GM06990 (cell line): ENCODE results near the gene ACBD6.
A peak's percentile ranks its signal among the peaks of the same experiment; 100 is the strongest.

Source experiments
- DNase-seq: peaks from one replicate; pipeline ENCODE4 v3.0.0-alpha.2; 2011; ENCODE audit not compliant: insufficient read length; ENCODE audit errors: extremely low read depth
- H3K27me3 ChIP-seq: replicated peaks from 2 replicates; pipeline ENCODE4 v1.6.0; 2011; ENCODE audit warnings: low read length; ENCODE audit not compliant: control insufficient read depth, insufficient read depth
- H3K36me3 ChIP-seq: 2 replicates; pipeline ENCODE4 v1.5.1; 2011; ENCODE audit warnings: low read length; ENCODE audit not compliant: control insufficient read depth, insufficient read depth
- H3K4me3 ChIP-seq: replicated peaks from 2 replicates; pipeline ENCODE4 v1.5.1; 2011; ENCODE audit warnings: low read depth, mild to moderate bottlenecking, control low read depth, low read length
- TF ChIP-seq, protein P1 (sequence below): IDR thresholded peaks from 2 replicates; pipeline ENCODE4 v1.5.1; 2011; ENCODE audit warnings: low read length, control low read depth, mild to moderate bottlenecking, inconsistent platforms; ENCODE audit not compliant: insufficient read depth, poor library complexity, severe bottlenecking

Gene ACBD6

DNA sequence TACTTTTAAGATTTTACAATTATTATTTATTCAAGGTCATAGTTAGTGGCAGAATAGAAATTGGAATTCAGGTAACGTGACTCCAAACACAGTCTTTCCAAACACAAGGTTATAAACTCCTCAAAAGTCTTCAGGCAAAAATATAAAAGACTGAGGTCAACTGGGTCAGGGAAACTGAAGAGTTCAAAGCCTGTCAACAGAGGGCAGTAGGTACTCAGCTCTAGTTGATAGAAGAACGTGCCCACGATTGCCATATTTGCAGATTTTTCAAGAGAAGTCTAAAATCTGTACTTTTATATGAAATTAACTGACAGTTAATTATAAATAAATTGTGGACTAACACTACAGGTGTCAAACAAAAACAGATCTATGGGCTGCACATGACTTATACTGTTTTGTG, 137.3 kb downstream of the ACBD6 start:
- TF ChIP-seq, protein P1, sequence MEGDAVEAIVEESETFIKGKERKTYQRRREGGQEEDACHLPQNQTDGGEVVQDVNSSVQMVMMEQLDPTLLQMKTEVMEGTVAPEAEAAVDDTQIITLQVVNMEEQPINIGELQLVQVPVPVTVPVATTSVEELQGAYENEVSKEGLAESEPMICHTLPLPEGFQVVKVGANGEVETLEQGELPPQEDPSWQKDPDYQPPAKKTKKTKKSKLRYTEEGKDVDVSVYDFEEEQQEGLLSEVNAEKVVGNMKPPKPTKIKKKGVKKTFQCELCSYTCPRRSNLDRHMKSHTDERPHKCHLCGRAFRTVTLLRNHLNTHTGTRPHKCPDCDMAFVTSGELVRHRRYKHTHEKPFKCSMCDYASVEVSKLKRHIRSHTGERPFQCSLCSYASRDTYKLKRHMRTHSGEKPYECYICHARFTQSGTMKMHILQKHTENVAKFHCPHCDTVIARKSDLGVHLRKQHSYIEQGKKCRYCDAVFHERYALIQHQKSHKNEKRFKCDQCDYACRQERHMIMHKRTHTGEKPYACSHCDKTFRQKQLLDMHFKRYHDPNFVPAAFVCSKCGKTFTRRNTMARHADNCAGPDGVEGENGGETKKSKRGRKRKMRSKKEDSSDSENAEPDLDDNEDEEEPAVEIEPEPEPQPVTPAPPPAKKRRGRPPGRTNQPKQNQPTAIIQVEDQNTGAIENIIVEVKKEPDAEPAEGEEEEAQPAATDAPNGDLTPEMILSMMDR: peak; percentile 56
- Histone ChIP-seq H3K4me3 (no peak overlapping the region), H3K27me3 (no peaks in the 10 kb centered on the region), H3K36me3 (no peaks in the 10 kb centered on the region)
- DNase-seq: no peak

DNA sequence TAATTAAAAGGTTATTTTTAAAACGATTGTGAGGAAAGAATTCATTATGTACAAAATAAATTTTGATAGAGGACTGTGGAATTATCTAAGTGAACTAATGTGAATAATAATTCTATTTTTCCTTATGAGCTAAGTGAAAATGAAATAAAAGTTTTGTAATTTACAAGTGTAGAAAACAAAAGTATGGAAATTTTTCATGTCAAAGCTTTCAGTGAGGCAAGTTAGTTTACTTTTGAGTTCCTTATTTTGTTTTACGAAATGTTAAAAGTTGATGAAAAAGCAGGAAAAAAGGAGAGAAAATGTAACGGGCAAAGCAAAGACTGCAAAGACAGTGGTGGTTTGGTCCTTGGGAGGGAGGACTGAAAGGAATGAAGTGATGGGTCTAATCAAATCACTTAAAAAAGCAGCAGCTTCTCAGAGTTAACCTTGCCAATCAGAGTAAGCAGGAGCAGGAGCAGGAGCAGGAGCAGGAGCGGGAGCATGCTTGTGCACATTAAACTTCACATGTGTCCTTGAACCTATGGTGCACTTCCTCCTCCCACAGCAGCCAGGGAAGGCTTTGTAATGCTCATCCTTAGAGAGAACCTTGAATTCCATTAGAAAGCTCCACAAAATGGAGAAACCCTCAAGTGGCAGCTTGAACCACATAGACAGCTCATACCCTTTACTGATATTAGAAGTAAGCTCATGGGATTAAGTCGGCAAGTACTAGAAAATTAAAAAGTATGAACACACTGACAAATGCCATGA, 139.0 kb downstream of the ACBD6 start:
- Histone ChIP-seq H3K4me3 (no peak overlapping the region), H3K27me3 (no peaks in the 10 kb centered on the region), H3K36me3 (no peaks in the 10 kb centered on the region)
- DNase-seq: no peak
- TF ChIP-seq, protein P1: no peak

DNA sequence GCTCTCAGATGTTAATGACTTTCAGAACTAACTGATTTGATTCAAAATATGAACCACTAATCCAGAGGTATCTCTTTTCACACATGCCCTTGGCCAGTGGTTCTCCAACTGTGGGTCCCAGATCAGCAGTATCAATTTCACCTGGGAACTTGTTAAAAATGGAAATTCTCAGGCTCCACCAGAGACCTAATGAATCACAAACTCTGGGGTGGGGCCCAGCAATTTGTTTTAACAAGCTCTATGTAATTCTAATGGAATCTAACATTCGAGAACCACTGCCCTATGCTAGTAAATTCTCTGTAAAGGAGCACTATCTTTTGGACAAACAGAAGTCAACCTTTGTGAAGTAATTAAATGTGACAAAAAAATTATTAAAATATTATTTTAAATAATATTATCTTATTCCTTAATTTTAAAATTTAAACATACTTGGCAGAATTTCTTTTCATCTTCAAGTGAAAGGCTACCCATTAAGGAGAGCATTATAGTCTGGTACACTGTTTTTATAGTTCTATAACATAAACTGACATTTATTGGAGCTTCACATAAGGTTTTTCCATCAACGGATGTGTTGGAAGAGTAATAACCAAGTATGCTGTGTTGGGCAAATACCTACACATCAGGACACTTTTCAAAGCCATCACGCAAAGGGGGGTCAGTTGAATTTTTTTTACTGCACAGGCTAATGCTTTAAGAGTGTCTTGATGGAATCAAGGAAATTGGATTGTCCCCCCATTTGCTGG, 141.9 kb downstream of the ACBD6 start:
- no peak overlapping the region for H3K4me3 ChIP-seq

DNA sequence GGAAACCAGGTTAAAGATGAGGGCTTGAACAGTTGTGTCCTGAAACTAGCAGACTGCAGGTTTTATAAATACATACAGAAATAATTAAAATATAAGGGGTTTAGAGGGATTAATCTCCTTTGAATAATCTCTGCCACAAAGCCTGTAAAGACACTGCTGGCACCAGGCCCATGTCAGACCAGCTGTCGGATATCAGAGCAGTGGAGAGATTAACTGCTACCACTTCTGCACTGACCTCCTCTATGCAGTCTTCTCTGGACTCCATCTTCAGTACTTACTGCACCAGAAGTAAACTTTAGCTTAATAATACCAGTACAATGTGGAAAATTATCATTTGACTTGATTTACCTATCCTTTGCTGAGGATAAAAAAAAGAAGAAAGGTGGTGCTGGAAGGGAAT, 143.7 kb downstream of the ACBD6 start:
- no peaks in the 10 kb centered on the region for H3K36me3 ChIP-seq
- H3K4me3 ChIP-seq: no peak overlapping the region
- H3K27me3 ChIP-seq: no peaks in the 10 kb centered on the region
- no peak for DNase-seq
- TF ChIP-seq, protein P1: no peak

More for the DNA sequence above, 141.9 kb downstream of the ACBD6 start:
- H3K36me3 ChIP-seq: no peaks in the 10 kb centered on the region
- DNase-seq: no peak
- no peaks in the 10 kb centered on the region for H3K27me3 ChIP-seq
- TF ChIP-seq, protein P1: no peak

DNA sequence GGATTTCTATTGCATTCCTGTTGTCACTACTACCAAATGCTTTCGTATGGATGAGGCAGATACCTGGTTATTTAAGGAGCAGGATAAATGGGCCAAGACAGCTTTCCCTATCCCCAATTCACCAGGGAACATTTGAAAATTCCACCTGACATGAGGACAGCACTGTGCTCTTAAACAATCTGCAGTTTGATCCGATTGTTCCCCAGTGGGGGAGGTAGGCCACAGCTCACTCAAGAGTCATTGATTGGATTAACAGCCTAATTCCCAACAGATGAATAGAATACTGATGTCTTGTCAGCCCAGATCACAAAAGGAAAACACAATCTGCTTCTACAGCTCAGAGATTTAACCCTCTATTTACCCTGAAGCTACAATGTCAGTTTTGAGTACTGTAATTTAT, 148.4 kb downstream of the ACBD6 start:
- no peak for DNase-seq
- Histone ChIP-seq H3K4me3 (no peak overlapping the region), H3K27me3 (no peaks in the 10 kb centered on the region), H3K36me3 (no peaks in the 10 kb centered on the region)
- TF ChIP-seq, protein P1: no peak
